ENCODE results near the gene WDFY2.

WDFY2 gene

DNA sequence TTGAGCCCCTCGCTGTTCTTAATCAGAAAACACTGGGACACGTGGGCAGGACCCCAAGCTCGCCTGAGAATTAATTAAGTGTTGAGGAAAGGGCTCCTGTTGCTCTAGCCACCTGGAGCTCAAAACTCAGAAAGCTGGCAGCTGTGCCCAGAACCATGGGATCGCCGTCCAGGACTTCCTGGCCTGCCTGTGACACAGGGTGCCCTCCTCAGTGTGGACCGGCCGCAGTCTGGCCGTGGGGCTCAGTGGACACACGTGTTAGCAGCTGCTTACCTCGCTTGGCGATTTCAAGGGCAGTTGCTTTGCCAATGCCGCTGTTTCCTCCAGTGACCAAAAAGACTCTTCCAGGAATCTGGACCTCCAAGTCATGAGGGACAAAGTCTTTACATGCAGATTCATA, 215.0 kb downstream of the WDFY2 start:
- peaks cover 21% of the 10 kb centered on the region for H3K4me1 ChIP-seq (ENCODE audit: control insufficient read depth, insufficient read depth, low read length)
- no peak overlapping the region for H3K4me3 ChIP-seq (ENCODE audit: low read length)
- H3K27me3 ChIP-seq (replicated peaks; ENCODE audit: control insufficient read depth, insufficient read depth, low read length), result no peaks in the 10 kb centered on the region
- DNase-seq (ENCODE audit: low read depth), result no peak
- H3K9me3 ChIP-seq (ENCODE audit: control insufficient read depth, low read length), result no peaks in the 10 kb centered on the region
- H3K9ac ChIP-seq (ENCODE audit: low read length), result no peak overlapping the region
- no peaks in the 10 kb centered on the region for H3K36me3 ChIP-seq (ENCODE audit: control insufficient read depth, insufficient read depth, low read length, severe bottlenecking)

DNA sequence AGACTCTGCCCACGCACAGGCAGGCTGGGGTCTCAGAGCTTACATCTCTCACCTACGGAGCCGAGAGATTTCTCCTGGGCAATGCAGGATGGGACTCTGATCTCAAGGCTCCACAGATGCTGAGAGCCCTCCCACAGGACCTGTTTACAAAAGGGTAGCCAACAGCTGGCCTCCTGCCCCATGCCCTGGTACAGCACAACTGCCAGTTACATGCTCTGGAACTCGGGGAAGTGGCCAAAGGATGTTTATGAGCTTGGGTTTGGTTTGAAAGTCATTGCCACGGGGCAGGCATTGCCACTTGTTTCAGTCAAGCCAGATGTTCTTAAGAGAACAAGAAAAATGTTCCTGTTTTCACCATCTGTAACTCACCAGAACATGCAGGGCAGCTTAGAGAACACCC, 216.2 kb downstream of the WDFY2 start:
- Histone ChIP-seq H3K4me1 (ENCODE audit: control insufficient read depth, insufficient read depth, low read length) (peaks cover 27% of the 10 kb centered on the region), H3K36me3 (ENCODE audit: control insufficient read depth, insufficient read depth, low read length, severe bottlenecking) (no peaks in the 10 kb centered on the region)
- DNase-seq (ENCODE audit: low read depth), result no peak

DNA sequence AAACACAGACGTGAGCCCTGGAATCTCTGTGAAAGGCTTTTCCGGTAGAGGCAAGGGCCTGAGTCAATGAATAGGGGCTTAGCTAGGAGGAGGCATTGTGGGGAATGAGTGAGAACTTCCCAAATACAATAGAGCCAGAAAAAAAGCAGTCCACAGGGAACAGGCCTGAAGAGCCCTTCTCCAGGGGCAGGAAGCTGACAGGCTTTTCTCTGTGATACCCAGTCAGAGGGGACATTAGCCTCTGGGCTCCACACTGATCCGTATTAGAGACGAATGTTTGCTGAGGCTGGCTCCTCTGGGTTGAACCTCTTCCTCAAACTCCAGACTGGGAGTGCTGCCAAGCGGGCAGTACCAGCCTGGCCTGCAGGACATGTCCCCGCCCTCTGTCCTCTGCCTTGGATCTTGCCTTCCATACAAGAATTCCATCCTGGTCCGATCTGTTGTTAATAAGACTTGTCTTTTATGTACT, 217.4 kb downstream of the WDFY2 start:
- no peak for DNase-seq (ENCODE audit: low read depth)
- peaks cover 27% of the 10 kb centered on the region for H3K4me1 ChIP-seq (ENCODE audit: control insufficient read depth, insufficient read depth, low read length)

More for the DNA sequence above, 216.2 kb downstream of the WDFY2 start:
- H3K9ac ChIP-seq (ENCODE audit: low read length), result no peak overlapping the region
- no peaks in the 10 kb centered on the region for H3K27me3 ChIP-seq (replicated peaks; ENCODE audit: control insufficient read depth, insufficient read depth, low read length)
- no peaks in the 10 kb centered on the region for H3K9me3 ChIP-seq (ENCODE audit: control insufficient read depth, low read length)
- no peak overlapping the region for H3K4me3 ChIP-seq (ENCODE audit: low read length)

DNA sequence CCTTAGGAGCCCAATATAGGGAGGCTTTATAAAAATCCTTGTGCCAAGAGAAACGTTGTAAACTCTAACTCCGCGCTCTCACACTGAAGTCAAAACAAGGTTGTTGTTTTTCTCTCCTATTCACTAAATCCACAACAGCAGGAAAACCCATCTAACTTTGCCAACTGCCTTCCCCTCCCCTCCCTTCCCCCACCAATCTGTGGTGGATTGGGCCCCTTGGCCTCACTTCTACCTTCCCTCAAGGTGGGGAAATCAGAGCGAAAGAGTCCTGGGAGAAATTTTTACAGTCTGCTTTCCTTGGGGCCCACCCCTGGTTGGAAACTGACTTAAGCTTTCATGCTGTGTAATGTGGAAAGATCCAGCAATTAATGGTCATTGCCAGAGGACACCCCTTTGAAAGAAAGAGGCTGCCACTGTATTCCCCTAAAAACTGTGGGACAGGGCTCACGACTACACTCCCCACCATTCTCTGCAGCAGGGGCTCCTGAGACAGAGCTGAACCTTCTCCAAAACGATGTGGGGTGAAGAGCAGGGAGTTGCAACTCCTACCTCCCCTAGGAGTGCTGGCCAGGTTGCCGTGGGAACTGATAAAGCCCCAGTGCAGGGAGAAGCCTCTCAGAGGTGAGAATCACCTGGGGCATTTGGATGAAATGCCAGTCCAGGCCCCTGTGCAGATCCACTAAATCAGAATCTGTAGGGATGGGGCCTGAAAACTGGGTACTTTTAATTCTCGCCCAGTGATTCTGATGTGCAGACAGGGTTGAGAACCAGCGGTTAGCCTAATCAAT, 218.6 kb downstream of the WDFY2 start:
- peak overlapping the region; percentile 90 for H3K9ac ChIP-seq (ENCODE audit: low read length)
- H3K4me1 ChIP-seq (ENCODE audit: control insufficient read depth, insufficient read depth, low read length), result peaks cover 27% of the 10 kb centered on the region
- no peak for DNase-seq (ENCODE audit: low read depth)
- H3K4me3 ChIP-seq (ENCODE audit: low read length), result peak overlapping the region; percentile 87
- no peaks in the 10 kb centered on the region for H3K36me3 ChIP-seq (ENCODE audit: control insufficient read depth, insufficient read depth, low read length, severe bottlenecking)
- no peaks in the 10 kb centered on the region for H3K27me3 ChIP-seq (replicated peaks; ENCODE audit: control insufficient read depth, insufficient read depth, low read length)
- H3K9me3 ChIP-seq (ENCODE audit: control insufficient read depth, low read length), result no peaks in the 10 kb centered on the region

More for the DNA sequence above, 217.4 kb downstream of the WDFY2 start:
- Histone ChIP-seq H3K9ac (ENCODE audit: low read length) (no peak overlapping the region), H3K9me3 (ENCODE audit: control insufficient read depth, low read length) (no peaks in the 10 kb centered on the region), H3K36me3 (ENCODE audit: control insufficient read depth, insufficient read depth, low read length, severe bottlenecking) (no peaks in the 10 kb centered on the region), H3K27me3 (replicated peaks; ENCODE audit: control insufficient read depth, insufficient read depth, low read length) (no peaks in the 10 kb centered on the region), H3K4me3 (ENCODE audit: low read length) (no peak overlapping the region)

DNA sequence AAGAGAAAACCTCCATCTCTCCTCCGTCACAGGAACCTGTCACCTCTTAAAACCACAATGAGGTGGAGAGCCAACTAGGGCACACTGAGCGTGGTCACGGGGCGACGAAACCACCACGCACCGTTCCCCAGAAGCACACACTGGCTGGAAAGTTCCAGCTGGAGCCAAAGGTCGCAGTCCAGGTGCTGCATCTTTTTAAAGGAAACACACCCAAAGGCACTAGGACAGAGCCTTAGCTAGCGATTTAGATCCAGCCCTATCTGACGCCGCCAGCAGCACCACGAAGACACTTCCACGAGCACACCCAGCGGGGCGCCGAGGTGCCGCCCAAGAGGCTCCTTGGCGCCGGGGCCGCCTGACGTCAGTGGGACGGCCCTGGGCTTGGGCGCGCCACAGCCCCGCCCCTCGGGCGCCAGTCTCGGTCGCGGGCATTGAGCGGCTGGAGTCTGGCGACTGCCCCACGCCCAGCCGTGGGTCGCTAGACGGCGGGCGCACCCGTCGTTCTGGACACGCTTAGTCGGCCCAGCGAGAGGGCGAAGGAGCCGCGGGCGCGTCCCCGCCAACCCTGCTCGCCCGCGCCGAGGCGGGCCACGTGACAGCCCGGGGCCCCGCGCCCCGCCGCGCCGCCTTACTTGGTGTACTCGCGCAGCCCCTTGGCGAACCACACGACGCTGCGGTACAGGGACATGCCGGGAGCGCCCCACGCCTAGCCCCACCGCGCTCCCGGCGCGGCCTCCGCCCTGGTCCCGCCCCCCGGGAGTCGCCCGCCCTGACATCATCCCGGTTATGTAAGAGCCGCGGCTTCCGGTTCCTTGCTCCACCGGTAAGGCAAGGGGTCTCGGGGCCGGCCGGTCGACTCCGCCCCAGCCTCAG, 219.4 kb downstream of the WDFY2 start, which contains the start of gene DHRS12:
Gene DHRS12, minus strand, starts transcription at position 742 of the 873 bp plus-strand sequence. CDS start 4,504 bp downstream, outside the sequence.
- DNase-seq (ENCODE audit: low read depth), result peak; percentile 94
- Histone ChIP-seq H3K9ac (ENCODE audit: low read length) (peak within 1 kb of the TSS; percentile 90), H3K4me3 (ENCODE audit: low read length) (peak within 1 kb of the TSS; percentile 87), H3K27me3 (replicated peaks; ENCODE audit: control insufficient read depth, insufficient read depth, low read length) (no peaks in the 10 kb centered on the region), H3K9me3 (ENCODE audit: control insufficient read depth, low read length) (no peaks in the 10 kb centered on the region), H3K36me3 (ENCODE audit: control insufficient read depth, insufficient read depth, low read length, severe bottlenecking) (no peaks in the 10 kb centered on the region), H3K4me1 (ENCODE audit: control insufficient read depth, insufficient read depth, low read length) (peaks cover 27% of the 10 kb centered on the region)

DNA sequence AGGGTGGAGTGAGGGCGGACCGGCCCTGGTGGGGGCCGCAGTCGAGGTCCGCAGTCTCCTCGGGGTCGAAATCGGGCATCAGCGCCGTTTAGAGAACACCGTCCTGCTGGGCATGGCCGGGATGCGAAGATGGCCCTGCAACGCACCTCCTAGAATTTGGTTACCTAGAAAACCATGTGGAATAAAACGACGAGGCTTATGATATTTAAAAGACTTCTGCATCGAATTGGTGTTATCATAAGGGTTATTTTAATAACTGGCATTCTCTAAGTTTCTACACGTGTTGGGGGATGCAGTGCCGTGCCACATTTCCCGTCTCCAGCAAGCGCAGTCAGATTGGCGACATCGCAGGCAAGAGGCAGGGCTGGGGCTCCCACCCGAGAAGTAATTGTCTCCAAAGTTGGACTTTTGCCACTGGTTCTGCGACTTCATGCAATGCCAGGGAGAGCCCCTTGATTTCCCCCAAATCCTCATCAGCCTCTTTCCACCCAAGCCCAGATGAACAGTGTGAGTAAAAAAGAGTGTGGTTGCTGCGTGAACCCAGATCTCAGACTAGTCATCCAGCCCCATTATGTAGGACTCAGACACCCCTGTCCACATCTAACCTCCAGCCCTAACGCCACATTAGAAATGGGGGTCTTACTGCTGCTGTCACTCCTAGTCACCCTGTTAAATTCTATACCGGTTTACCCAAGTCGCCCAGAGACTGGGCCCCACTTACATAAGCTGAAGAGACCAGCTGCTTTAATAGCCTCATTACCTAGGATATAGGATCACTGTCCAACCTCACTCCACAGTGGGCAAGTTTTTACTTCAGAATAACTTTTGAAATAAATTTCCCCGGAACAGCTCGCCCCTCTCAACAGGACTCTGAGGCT, 220.3 kb downstream of the WDFY2 start:
- H3K9ac ChIP-seq (ENCODE audit: low read length), result peak overlapping the region; percentile 90

DNA sequence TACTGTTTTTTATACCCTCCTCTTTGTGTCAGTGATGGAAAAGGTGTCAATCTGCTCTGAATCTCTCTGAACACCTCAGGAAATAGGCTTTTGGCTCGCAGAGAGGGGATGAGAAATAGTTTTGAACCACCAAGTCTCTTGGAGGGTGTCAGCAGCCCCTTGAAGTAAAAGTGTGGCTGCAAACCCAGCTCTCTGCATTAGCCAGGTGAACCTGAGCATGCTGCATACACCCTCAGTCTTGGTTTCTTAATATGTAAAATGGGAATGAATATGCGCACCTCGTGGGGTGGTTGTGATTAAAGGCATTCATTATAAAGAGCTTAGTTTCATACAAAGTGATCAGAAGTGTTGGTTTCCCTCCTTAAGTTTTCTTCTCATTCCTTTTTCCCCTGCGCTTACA, 221.1 kb downstream of the WDFY2 start:
- H3K9ac ChIP-seq (ENCODE audit: low read length), result no peak overlapping the region
- peak overlapping the region; percentile 87 for H3K4me3 ChIP-seq (ENCODE audit: low read length)
- H3K27me3 ChIP-seq (replicated peaks; ENCODE audit: control insufficient read depth, insufficient read depth, low read length), result no peaks in the 10 kb centered on the region
- H3K9me3 ChIP-seq (ENCODE audit: control insufficient read depth, low read length), result no peaks in the 10 kb centered on the region
- DNase-seq (ENCODE audit: low read depth), result no peak
- H3K36me3 ChIP-seq (ENCODE audit: control insufficient read depth, insufficient read depth, low read length, severe bottlenecking), result no peaks in the 10 kb centered on the region
- H3K4me1 ChIP-seq (ENCODE audit: control insufficient read depth, insufficient read depth, low read length), result peaks cover 27% of the 10 kb centered on the region

More for the DNA sequence above, 220.3 kb downstream of the WDFY2 start:
- Histone ChIP-seq H3K4me1 (ENCODE audit: control insufficient read depth, insufficient read depth, low read length) (peaks cover 27% of the 10 kb centered on the region), H3K36me3 (ENCODE audit: control insufficient read depth, insufficient read depth, low read length, severe bottlenecking) (no peaks in the 10 kb centered on the region), H3K27me3 (replicated peaks; ENCODE audit: control insufficient read depth, insufficient read depth, low read length) (no peaks in the 10 kb centered on the region), H3K4me3 (ENCODE audit: low read length) (peak overlapping the region; percentile 87), H3K9me3 (ENCODE audit: control insufficient read depth, low read length) (no peaks in the 10 kb centered on the region)
- no peak for DNase-seq (ENCODE audit: low read depth)

DNA sequence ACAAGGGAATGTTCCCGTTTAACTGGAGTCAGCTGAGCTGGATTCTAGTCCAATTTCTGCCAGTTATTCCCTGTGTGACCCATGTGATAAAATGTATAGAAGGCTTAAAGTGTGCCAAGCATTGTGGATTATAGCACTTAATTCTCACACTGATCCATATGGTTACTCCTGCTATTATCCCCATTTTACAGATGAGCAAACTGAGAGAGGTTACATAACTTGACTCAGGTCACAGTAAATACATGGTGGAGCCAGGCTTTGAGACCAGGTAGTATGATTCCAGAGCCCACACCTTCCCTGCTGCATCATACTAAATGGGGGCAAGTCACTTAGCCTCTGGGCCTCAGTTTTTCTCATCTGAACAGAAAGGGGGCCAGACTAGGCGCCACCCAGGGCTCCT, 221.7 kb downstream of the WDFY2 start:
- Histone ChIP-seq H3K4me1 (ENCODE audit: control insufficient read depth, insufficient read depth, low read length) (peaks cover 27% of the 10 kb centered on the region), H3K9me3 (ENCODE audit: control insufficient read depth, low read length) (no peaks in the 10 kb centered on the region), H3K27me3 (replicated peaks; ENCODE audit: control insufficient read depth, insufficient read depth, low read length) (no peaks in the 10 kb centered on the region), H3K9ac (ENCODE audit: low read length) (no peak overlapping the region), H3K4me3 (ENCODE audit: low read length) (no peak overlapping the region), H3K36me3 (ENCODE audit: control insufficient read depth, insufficient read depth, low read length, severe bottlenecking) (no peaks in the 10 kb centered on the region)
- no peak for DNase-seq (ENCODE audit: low read depth)

DNA sequence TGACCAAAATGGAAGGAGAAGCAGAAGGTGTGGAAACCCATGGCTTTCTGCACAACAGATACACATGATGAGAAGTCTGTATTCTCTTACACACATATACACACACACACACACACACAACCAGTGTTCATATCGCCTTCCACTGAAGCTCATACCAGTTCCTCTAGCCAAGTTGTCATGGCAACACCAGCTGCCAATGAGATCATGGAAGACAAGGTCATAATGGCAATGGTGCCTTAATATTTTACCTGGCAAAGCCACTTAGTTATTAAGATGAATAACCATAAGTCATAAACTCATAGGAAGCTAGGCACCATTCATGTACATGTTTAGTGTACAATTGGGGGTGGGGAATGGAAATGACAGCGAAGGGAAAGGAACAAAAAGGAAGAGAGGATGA, 222.3 kb downstream of the WDFY2 start:
- H3K4me1 ChIP-seq (ENCODE audit: control insufficient read depth, insufficient read depth, low read length), result peaks cover 26% of the 10 kb centered on the region
- no peak overlapping the region for H3K4me3 ChIP-seq (ENCODE audit: low read length)
- H3K36me3 ChIP-seq (ENCODE audit: control insufficient read depth, insufficient read depth, low read length, severe bottlenecking), result no peaks in the 10 kb centered on the region
- no peak for DNase-seq (ENCODE audit: low read depth)
- H3K9me3 ChIP-seq (ENCODE audit: control insufficient read depth, low read length), result no peaks in the 10 kb centered on the region
- no peaks in the 10 kb centered on the region for H3K27me3 ChIP-seq (replicated peaks; ENCODE audit: control insufficient read depth, insufficient read depth, low read length)
- H3K9ac ChIP-seq (ENCODE audit: low read length), result no peak overlapping the region

DNA sequence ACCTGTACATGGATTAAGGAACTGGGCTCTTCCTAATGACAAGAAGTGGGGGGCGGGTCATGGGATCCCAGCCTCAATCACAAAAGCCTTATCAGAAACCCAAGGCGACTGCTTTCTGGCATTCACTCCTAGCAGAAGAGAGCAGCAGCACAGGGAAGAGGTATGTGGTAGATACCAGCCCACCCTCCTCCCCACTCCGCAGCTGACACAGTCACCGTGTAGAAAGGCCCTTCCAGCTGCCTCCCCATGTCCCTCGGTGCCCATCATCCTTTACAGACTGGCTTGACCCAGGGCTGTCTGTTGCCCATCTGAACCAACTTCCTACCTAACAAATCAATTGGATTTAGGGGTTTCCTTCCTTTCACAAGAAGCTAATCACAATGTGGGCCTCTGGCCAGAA, 222.8 kb downstream of the WDFY2 start:
- Histone ChIP-seq H3K9me3 (ENCODE audit: control insufficient read depth, low read length) (no peaks in the 10 kb centered on the region), H3K27me3 (replicated peaks; ENCODE audit: control insufficient read depth, insufficient read depth, low read length) (no peaks in the 10 kb centered on the region), H3K4me1 (ENCODE audit: control insufficient read depth, insufficient read depth, low read length) (peaks cover 21% of the 10 kb centered on the region), H3K9ac (ENCODE audit: low read length) (no peak overlapping the region), H3K36me3 (ENCODE audit: control insufficient read depth, insufficient read depth, low read length, severe bottlenecking) (no peaks in the 10 kb centered on the region), H3K4me3 (ENCODE audit: low read length) (no peak overlapping the region)
- no peak for DNase-seq (ENCODE audit: low read depth)

All from adipocyte (in vitro differentiated cells).